ENCODE results near the gene OR2A5.

DNA sequence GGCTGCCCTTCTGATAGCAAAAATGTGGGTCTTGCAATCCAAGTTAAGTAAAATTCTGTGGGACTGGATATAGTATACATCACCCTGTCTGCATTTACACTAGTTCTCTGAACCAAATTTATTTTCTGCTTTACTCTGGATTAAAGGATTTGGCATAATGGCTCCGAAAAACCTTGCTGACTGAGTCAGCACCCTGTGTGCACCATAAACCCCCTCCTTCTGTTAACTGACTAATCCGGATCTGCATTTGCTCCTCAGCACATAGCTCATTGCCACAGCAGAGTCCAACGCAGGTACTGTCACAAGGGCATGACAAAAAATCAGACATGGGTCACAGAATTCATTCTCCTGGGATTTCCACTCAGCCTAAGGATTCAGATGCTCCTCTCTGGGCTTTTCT, 1.3 kb downstream of the OR2A5 start:
- TF ChIP-seq CTCF (IDR thresholded peaks at IDR 0.05) (no peak), POLR2A (IDR thresholded peaks at IDR 0.05) (no peak), EP300 (IDR thresholded peaks at IDR 0.05) (no peak)

Data from ovary (tissue), 3 donors.